MV-4-11 (cell line): ENCODE results near the gene HAPSTR1.

Experiments
- DNase-seq: peaks from one replicate; lab custom pipeline; 2025; lab: John Stamatoyannopoulos, UW

HAPSTR1 gene

GRCh38 chr16:9097266-9098219 lies 6.1 kb downstream of the HAPSTR1 start:
- DNase-seq = no peak

DNA sequence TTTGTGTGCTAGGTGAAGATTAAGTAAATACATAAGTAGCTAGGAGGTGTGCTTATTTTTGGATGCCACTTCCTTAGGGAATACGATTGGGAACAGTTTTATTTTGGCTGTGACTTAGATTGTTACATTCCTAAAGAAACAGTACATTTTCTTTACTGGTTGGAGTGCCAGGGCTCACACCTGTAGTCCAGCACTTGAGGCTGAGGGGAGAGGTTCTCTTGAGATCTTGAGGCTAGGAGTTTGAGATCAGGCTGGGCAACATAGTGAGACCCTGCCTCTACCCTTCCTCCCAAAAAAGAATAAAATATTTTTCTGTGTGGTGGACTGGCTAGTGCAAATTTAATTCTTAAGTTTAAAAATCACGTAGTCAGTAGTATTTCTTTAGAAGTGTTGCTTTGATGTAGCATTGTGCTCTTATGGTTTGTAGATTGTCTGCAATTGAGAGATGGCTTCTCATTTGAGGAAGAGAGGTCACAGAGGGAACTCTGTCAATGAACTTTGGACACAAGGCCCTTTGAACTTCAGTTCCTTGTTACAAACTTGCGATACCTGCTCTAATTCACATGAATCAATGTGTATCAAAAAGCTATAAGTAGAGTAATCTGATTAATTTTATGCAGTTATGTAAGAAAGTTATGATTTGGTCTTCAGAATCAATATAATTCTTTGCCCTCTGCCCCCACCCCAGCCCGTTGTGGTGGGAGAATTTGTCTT lies 7.1 kb downstream of the HAPSTR1 start:
- no peak for DNase-seq

DNA sequence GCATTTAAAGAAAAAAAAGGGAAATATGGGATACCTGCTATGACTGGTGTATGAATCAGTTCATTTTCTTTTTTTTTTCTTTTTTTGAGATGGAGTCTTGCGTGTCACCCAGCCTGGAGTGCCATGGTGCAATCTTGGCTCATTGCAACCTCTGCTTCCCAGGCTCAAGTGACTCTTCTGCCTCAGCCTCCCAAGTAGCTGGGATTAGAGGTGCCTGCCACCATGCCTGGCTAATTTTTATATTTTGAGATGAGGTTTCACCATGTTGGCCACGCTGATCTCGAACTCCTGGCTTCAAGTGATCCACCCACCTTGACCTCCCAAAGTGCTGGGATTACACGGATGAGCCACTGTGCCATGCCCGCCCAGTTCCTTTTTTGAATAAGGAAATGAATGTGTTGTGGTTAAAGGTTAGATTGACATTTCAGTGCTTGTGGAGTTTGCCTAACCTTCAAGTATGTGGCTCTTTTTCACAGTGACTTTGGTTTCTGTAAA lies 7.7 kb downstream of the HAPSTR1 start:
- DNase-seq = peak; percentile 91

- peak; percentile 79 for DNase-seq
These were observed 10.9 kb downstream of the HAPSTR1 start for GRCh38 chr16:9102379-9102778.

GRCh38 chr16:9102943-9103342 lies 11.5 kb downstream of the HAPSTR1 start:
- no peak for DNase-seq

GRCh38 chr16:9103546-9103945 lies 12.1 kb downstream of the HAPSTR1 start:
- no peak for DNase-seq

DNA sequence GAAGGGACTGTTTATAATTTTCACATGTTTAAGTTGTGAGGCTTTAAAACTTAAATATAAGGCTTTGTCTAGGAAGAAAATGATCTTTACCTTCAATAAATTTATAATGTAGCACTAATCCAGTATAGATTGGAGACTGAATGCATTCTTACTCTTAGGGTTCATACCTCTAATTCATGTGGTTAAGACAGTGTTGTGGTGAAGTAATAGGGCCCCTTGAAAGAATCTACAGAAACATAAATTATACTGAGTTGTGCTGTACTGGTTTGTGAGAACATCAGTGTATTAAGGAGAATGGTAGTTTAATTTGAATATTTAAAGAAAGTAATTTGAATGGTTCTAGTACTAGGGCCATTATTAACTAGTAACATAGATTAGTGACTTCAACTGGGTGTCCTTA lies 13.7 kb downstream of the HAPSTR1 start:
- DNase-seq = no peak

DNA sequence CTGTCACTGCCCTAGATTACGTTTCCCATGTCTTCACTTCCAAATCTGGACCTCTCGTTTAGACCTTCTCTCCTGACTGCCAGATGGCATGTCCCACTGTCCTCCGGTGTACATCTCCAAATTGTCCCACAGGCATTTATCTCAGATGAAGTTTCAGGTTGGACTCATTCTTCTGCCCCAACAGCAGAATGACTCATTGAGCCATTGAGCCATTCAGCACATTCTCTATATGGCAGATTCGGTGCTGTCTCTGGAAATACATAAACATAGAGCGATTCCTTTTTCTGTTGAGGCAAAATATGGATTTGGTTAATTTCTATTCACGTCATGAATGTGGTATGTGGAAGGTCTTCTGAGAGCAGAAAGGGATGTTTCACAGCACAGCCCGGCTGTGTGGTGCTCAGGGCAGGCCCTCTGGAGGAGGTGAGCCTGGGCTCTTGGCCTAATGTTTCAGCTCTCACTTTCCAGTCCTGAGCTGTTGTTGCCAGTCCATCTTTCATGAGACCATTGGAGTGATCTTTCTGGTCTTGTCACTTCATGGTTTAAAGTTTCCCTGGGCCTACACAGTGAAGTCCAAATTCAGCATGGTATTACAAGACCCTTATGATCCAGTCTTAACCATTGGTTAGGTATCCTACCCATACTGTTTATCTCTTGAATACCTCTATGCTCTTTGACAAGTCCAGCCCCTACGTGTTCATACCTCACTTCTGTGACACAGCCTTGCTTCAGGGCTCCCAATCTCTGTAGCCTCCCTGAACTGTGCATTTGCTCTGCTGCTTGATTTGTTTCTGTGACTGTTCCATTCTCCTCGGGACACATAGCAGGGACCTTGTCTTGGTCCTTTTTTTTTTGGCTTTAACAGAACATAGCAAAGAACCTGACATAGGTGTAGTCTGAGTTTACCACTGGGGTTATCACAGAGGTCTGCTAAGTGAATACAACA lies 15.9 kb downstream of the HAPSTR1 start:
- DNase-seq = no peak

GRCh38 chr16:9109255-9109654 lies 17.8 kb downstream of the HAPSTR1 start:
- no peak for DNase-seq

DNA sequence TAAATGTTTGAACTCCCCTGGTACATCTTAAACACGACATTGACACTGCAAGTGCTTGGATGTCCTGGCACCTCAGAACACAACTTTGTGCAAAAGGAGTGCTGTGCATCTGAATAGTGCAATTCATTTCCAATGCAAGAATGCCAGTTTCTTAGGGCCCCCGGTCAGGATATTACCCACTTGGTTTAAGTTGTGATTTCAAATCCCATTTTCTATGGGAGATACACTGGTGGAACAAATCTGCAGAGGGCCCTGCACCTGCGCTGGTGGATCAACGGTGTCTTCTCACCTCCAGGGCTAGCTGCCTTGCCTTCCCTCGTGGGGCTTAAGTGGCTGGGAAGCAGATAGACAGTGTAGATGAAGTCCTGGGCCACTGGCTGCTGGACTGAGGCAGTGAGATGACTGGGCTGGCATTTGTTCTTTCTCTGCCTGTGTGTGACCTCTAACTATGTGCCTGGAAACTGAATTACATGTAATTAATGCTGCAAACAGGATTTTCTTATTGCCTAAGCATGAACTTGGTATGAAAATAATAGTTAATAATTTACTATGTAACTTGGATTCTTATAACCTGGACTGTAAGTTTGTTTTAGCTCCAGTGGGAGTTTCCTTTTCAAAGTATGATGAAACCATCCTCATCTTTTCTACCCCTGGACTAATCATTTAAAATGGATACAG lies 20.9 kb downstream of the HAPSTR1 start:
- DNase-seq = no peak

DNA sequence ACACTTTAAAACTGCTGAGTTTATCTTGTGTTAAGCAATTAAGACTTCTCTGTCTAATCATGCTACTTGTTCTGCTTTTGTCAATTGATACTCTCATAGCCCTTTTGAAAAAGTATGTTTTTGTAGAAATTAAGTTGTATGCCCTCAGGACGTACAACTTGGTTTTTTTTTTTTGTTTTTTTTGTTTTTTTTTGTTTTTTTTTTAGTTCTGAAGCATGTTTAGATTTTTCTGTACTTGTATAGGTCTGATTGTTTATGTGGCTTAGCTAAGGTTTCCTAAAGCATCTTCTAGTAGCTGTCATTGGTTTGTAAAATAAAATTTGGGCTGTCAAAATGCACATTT lies 21.4 kb downstream of the HAPSTR1 start:
- DNase-seq = no peak

DNA sequence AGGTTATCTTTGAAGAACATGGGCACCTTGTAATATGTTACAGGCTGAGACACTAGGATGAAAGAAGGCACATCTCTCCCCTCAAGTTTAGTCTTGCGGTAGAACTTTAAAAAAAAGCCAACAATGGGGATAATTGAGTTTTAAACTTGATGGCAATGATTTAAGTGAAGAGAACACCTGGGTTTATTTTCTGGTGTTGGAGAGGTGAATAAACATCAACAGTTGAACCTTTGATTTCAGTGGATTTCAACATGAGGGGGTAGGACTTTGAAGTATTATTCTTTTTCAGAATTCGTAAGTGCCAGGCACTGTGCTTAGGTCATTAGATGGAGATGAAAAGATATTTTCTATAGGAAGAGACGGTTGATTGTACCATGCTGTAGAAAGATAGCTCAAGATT lies 22.3 kb downstream of the HAPSTR1 start:
- DNase-seq = no peak

DNA sequence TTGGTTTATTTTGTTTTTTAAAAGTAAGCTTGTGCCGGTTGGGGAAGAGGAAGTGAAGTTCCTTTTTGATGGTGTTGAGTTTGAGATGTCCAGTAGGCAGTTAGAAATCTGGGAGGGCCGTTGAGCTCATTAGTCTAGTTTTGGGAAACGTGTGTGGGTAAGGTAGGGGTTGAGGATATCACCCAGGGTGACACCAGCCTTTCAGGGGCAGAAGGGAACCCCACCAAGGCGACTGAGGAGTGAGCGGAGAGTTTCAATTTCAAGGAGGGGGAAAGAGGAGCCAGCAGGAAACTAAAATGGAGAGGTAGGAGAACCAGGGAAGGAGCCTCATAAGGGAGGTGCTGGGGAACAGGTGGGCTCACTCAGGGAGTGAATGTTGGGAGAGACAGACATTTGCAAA lies 22.7 kb downstream of the HAPSTR1 start:
- peak; percentile 17 for DNase-seq

- no peak for DNase-seq
These were observed 23.4 kb downstream of the HAPSTR1 start for GRCh38 chr16:9114842-9115241.

- DNase-seq = no peak
These were observed 23.8 kb downstream of the HAPSTR1 start for GRCh38 chr16:9115277-9115676.

- DNase-seq = no peak
These were observed 24.7 kb downstream of the HAPSTR1 start for GRCh38 chr16:9116141-9116540.

- no peak for DNase-seq
These were observed 26.7 kb downstream of the HAPSTR1 start for GRCh38 chr16:9118170-9118569.

GRCh38 chr16:9119795-9120194 lies 28.4 kb downstream of the HAPSTR1 start:
- no peak for DNase-seq

GRCh38 chr16:9122342-9122741 lies 30.9 kb downstream of the HAPSTR1 start:
- no peak for DNase-seq

- DNase-seq = no peak
These were observed 31.5 kb downstream of the HAPSTR1 start for GRCh38 chr16:9122969-9123368.

GRCh38 chr16:9123401-9123800 lies 32.0 kb downstream of the HAPSTR1 start:
- no peak for DNase-seq
